GM21526 (cell line): Measurements from ENCODE around the gene OTUD1.

Source experiments
- ATAC-seq: cut with Tn5 transposase; IDR thresholded peaks from one replicate; pipeline ENCODE4 v1.9.1; 2021; ENCODE audit warnings: moderate library complexity; ENCODE audit not compliant: unreplicated experiment, low FRiP score

Gene OTUD1

GRCh38 chr10:23419655-23420329 lies 19.1 kb upstream of the OTUD1 start:
- ATAC-seq = no peak

GRCh38 chr10:23421397-23421796 lies 17.5 kb upstream of the OTUD1 start:
- no peak for ATAC-seq

GRCh38 chr10:23422003-23422411 lies 16.9 kb upstream of the OTUD1 start:
- no peak for ATAC-seq

DNA sequence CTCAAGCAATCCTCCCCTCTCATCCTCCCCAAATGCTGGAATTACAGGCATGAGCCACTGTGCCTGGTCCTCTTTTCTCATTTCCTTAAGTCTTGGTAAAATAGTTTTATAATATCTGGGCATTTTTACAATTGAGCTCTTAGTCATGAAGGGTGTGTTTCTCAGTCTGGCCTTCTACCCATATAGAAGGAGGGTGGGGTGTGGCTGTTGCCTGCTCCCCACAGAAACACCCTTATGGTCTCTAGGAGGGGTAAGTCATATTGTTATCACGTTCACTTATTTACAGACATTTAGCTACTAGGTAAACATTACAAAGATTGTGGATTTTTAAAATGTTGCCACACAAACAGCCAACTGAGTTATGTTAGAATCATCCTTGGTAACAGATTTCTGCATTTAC lies 6.7 kb upstream of the OTUD1 start:
- no peak for ATAC-seq

GRCh38 chr10:23432639-23433038 lies 6.2 kb upstream of the OTUD1 start:
- ATAC-seq = no peak

DNA sequence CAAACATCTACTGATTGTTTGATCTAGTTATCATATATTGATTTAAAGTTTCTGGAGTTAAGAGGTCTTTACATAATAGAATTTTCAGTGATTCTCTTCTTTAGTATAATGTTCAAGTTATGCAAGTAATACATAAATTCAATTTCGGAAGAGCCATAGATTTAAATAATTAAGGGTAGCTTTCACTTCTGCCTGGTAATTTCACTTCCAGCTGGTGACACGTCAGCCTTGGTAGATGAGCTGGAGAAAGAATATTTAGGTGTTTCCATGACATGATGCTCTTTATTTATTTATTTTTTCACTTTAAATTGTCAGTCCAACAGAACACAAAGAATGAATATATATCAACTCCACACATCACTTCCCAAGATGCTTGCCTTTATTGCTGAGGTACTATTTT lies 5.2 kb upstream of the OTUD1 start:
- ATAC-seq = no peak

DNA sequence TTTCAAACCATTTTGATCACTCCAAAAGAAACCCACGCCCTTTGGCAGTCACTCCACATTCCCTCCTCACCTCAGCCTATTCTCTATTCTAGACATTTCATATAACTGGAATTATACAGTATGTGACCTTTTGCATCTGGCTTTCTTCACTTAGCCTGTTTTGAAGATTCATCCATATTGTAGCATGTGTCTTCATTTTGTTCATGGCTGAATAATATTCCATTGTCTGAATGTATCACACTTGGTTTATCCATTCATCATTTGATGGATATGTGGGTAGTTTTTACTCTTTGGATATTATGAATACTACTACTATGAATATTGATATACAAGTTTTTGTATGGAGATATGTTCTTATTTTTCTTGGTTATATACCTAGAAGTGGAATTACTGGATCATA lies 3.5 kb upstream of the OTUD1 start:
- ATAC-seq = no peak

DNA sequence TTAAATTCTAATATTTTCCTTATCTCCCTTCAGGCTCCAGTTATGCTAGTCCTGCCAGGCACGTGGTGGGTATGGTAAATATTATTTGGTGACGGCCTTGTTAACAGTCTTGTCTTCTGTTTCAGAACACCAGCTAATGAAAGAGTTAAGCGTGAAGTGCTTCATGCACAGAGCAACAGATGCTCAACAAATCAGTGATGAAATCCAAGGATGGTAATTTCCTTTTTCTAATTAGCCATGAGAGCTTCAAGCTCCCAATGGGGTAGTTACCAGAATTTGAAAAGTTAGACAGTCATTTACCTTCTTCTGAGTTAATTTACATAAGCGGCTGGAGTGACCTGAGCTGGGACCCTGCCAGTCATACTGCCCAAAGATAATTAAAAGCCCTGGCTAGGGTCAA lies 1.9 kb upstream of the OTUD1 start:
- no peak for ATAC-seq

DNA sequence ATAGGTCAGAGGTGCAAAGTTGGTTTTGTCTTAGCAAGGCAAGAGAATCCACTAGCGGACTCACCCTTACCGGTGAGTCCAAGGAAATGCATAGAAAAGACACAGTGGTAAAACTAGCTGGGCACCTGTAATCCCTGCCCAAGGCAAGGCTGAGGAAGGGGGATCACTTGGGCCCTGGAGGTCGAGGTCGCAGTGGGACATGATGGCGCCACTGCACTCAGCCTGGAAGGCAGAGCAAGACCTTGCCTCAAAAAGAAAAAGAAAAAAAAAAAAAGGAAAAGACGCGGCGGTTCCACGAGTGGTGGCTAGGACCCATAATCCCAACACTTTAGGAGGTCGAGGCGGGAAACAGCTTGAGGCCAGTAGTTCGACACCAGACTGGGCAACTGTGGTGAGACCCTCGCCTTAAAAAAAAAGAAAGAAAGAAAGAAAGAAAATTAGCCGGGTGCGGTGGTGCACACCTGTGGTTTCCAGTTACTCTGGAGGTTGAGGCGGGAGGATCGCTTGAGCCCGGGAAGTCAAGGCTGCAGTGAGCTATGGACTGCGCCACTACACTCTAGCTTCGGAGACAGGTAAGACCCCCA lies 820 bp upstream of the OTUD1 start:
- no peak for ATAC-seq

DNA sequence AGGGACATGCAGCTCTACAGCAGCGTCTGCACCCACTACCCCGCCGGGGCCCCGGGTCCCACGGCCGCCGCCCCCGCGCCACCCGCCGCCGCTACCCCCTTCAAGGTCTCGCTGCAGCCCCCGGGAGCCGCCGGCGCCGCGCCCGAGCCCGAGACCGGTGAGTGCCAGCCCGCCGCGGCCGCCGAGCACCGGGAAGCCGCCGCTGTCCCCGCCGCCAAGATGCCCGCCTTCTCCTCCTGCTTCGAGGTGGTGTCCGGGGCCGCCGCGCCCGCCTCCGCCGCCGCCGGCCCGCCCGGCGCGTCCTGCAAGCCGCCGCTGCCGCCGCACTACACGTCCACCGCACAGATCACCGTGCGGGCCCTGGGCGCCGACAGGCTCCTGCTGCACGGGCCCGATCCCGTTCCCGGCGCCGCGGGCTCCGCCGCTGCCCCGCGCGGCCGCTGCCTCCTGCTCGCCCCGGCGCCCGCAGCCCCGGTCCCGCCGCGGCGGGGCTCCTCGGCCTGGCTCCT lies 631 bp downstream of the OTUD1 start:
- peak; percentile 5 for ATAC-seq

DNA sequence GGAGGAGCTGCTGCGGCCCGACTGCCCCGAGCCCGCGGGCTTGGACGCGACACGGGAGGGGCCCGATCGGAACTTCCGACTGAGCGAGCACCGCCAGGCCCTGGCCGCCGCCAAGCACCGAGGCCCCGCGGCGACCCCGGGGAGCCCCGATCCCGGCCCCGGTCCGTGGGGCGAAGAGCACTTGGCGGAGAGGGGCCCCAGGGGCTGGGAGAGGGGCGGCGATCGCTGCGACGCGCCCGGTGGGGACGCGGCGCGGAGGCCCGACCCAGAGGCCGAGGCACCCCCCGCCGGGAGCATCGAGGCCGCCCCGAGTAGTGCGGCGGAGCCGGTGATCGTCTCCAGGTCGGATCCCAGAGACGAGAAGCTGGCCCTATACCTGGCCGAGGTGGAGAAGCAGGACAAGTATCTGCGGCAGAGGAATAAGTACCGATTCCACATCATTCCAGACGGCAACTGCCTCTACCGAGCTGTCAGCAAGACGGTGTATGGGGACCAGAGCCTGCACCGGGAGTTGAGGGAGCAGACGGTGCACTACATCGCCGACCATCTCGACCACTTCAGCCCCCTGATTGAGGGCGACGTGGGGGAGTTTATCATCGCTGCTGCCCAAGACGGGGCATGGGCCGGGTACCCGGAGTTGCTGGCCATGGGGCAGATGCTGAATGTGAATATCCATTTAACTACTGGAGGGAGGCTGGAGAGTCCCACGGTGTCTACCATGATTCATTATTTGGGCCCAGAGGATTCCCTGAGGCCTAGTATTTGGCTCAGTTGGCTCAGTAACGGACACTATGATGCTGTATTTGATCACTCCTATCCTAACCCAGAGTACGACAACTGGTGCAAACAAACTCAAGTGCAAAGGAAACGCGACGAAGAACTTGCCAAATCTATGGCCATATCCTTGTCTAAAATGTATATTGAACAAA lies 1.4 kb downstream of the OTUD1 start:
- peak; percentile 24 for ATAC-seq

GRCh38 chr10:23441251-23441650 lies 2.4 kb downstream of the OTUD1 start:
- ATAC-seq = no peak

- ATAC-seq = no peak
Measured at GRCh38 chr10:23442936-23443335, 4.1 kb downstream of the OTUD1 start.

DNA sequence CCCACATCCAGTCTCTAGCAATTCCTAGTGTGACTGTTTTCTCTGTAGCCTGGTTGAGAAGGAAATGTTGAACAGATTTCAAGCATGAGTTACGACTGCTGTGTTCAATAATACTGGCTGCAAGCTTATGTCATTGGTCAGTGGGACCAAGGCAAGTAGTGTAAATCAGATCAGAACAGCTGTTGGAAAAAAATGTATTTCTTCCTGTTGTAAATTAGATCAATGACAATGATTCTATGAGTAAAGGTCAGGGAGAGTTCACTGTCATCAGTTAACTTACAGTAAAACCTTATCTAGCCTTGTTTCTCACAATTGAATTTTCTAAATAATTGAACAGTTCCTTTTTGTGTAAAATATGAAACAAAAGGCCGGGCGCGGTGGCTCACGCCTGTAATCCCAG lies 6.7 kb downstream of the OTUD1 start:
- no peak for ATAC-seq

GRCh38 chr10:23448323-23448722 lies 9.4 kb downstream of the OTUD1 start:
- no peak for ATAC-seq

- ATAC-seq = peak; percentile 90
Measured at GRCh38 chr10:23448802-23449570, 10.1 kb downstream of the OTUD1 start.

DNA sequence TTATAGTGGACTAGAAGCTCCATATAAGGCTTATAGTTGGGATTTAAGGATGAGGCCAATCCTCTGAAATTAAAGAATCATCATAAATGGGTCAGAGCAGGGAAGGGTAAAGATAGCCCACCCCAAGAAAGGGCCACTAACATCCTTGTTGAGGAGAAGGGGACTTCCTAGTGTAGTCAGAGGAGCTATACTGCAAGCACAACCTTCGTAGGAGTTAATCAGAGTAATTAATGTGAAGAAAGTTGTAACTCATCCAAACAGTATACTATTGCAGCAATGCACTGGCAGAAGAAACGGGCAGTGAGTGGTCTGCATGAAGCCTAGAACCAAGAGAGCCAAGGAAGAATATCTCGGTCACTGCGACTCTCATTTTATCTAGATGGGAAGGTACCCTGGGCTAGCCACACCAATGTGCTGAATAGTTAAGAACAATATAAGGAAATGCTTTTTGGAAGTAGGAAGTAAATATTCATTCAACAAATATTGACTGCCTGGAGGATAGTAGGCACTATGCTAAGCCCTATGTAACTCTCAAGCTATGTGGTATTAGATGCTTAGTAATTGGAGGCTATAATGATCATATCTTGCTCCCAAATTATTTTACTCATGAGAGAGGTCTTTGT lies 13.3 kb downstream of the OTUD1 start:
- no peak for ATAC-seq

GRCh38 chr10:23453465-23453864 lies 14.6 kb downstream of the OTUD1 start:
- ATAC-seq = no peak

DNA sequence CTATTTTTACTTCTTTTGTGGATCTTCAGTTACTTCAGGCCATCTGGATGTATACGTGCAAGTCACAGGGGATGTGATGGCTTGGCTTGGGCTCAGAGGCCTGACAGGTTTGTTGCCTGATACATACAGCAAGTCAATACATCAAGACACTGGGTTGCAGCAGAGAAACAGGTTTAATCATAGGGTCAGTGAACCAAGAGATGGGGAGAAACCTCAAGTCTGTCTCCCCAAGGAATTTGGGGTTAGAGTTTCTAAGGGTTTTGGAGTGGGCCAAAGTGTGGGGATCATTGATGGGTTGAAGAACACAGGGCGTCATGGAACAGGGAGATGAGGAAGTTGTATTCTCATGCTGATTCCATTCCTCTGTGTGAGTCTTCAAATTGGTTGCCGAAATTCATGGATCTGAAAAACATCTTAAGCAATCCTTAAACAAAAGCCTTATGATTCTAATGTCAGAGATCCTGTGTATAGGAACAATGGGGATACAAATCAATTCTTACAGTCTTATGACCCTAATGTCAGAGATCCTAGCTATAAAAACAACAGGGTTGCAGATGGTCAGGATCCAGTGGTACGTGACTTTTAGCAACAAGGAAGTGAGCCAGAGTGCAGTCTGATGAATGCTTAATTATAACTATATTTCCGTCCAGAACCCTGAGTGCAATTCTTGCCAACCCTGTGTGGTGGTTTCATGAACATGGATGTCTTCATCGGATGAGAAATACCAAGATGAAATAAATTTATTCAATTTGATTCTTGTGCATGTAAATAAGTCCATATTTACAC lies 18.9 kb downstream of the OTUD1 start:
- ATAC-seq = no peak
